ENCODE measurements around the gene CST2.

DNA sequence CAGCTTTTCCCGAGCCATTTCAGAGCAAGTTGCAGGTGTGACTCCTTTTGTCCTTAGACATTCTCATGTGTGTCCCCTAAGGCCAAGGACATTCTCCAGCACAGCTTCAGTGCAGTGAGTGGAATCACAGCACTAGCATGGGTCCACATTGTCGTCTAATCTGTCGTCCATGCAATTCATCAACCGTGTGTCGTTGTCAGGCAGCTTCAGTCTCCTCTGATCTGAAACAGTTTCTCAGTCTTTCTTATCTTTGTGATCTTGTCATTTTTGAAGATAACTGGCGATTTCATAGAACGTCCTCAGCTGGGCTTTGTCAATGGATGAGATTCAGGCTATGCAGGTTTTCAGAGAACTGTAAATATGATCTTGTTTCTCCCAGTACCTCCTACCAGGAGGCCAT lies 31.7 kb downstream of the CST2 start:
- TF ChIP-seq CTCF (IDR thresholded peaks at IDR 0.05 in 4 of 5, conservative IDR thresholded peaks at IDR 0.05 in 1 of 5) (no peak), POLR2A (IDR thresholded peaks at IDR 0.05) (no peak)
